Measurements from ENCODE around the gene TUNAR.

Gene TUNAR

DNA sequence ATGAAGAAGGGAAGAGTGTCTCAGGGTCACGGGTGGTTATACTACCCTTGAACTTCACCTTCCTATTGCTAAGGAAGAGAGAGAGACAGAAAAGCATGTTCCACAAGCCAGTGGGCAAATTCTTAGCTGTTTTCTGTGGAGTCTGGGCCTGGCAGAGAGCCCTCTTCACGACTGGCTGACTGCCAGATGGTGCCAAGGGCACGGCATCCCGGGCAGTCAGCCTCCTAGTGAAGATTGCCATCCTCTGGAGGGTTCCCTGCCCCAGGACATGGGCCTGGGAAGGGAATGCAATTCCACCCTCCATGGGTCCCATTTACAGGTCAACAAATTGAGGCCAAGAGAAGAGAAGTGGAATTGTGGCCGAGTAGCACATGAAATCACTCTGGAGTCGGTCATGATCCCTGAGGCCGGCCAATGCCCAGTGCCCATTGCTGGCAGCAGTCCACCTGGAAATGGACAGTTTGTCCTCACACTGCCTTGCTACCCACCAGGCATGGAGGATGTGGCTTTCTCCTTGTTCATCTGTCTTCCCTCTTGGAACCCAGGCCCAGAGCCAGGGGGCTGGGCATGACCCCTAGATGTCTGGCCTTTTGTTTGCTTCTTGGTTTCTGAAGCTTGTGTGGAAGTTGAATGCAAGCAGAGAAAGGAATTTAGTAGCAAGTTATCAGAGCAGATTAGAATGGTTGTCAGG lies 9.9 kb downstream of the TUNAR start:
- peaks cover 4% of the 10 kb centered on the region for H3K27me3 Mint-ChIP-seq
- no peaks in the 10 kb centered on the region for H3K9me3 Mint-ChIP-seq
- no peak overlapping the region for H3K27ac Mint-ChIP-seq
- DNase-seq (ENCODE audit: low spot score in 2 of 2) (no peak), ATAC-seq (ENCODE audit: low read depth) (no peak)
- H3K36me3 Mint-ChIP-seq, result no peaks in the 10 kb centered on the region
- H3K4me3 Mint-ChIP-seq, result no peak overlapping the region
- peaks cover 2% of the 10 kb centered on the region for H3K4me1 Mint-ChIP-seq

DNA sequence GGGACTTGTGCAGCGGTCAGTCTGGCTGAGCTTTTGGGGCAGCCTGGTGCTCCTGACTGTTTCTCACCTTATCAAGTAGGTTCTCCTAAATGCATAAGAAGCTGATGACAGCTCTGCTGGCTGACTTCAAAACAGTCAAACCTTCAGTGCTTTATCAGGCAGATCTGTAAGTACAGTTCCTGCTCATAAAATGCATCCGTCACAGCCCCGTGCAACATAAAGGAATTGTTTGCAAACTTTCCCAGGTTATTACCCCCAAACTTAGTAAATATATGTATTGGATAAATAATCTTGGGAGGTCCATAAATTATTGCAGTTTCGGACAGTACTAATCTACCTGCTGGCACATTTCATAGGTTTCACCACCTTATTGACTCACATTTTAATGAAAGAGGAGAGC lies 10.7 kb downstream of the TUNAR start:
- H3K4me3 Mint-ChIP-seq, result no peak overlapping the region
- no peak for DNase-seq (ENCODE audit: low spot score in 2 of 2)

GRCh38 chr14:95889236-95889979 lies 12.8 kb downstream of the TUNAR start:
- H3K9me3 Mint-ChIP-seq, result peaks cover 2% of the 10 kb centered on the region
- H3K36me3 Mint-ChIP-seq, result no peaks in the 10 kb centered on the region
- H3K4me3 Mint-ChIP-seq, result no peak overlapping the region
- peaks cover 2% of the 10 kb centered on the region for H3K27me3 Mint-ChIP-seq
- no peak for DNase-seq (ENCODE audit: low spot score in 2 of 2)
- peaks cover 2% of the 10 kb centered on the region for H3K4me1 Mint-ChIP-seq
- H3K27ac Mint-ChIP-seq, result peak overlapping the region; percentile 66
- ATAC-seq (ENCODE audit: low read depth), result no peak

More for the DNA sequence above, 10.7 kb downstream of the TUNAR start:
- no peaks in the 10 kb centered on the region for H3K36me3 Mint-ChIP-seq
- H3K9me3 Mint-ChIP-seq, result peaks cover 2% of the 10 kb centered on the region
- H3K4me1 Mint-ChIP-seq, result peaks cover 2% of the 10 kb centered on the region
- no peak overlapping the region for H3K27ac Mint-ChIP-seq
- peaks cover 4% of the 10 kb centered on the region for H3K27me3 Mint-ChIP-seq
- ATAC-seq (ENCODE audit: low read depth), result no peak

GRCh38 chr14:95891742-95892141 lies 15.1 kb downstream of the TUNAR start:
- Mint-ChIP-seq H3K4me3 (no peak overlapping the region), H3K4me1 (peaks cover 2% of the 10 kb centered on the region), H3K9me3 (peaks cover 2% of the 10 kb centered on the region), H3K27me3 (peaks cover 6% of the 10 kb centered on the region), H3K27ac (no peak overlapping the region), H3K36me3 (no peaks in the 10 kb centered on the region)
- ATAC-seq (ENCODE audit: low read depth) (no peak), DNase-seq (ENCODE audit: low spot score in 2 of 2) (no peak)

DNA sequence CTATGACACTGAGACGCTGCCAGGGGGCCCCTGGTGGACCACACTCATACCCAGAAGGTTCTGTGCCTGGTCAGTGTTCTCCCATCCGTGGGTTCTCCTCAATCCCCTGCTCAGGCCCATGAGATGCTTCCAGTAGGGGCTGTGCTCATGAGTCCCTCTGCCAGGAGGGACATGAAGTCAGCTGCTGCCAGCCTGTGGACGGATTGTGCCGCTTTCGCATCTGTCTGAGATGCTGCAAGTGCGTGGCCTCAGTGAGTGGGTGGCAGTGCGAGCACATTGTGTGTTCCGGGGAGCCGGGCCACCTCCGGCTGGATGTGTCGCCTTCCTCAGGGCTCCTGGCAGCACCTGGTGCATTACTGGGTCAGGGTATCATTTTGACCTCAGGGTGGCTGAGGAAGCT lies 15.5 kb downstream of the TUNAR start:
- Mint-ChIP-seq H3K4me3 (no peak overlapping the region), H3K36me3 (no peaks in the 10 kb centered on the region), H3K9me3 (peaks cover 2% of the 10 kb centered on the region), H3K27me3 (peaks cover 6% of the 10 kb centered on the region), H3K27ac (no peak overlapping the region), H3K4me1 (peaks cover 2% of the 10 kb centered on the region)
- ATAC-seq (ENCODE audit: low read depth), result no peak
- no peak for DNase-seq (ENCODE audit: low spot score in 2 of 2)

DNA sequence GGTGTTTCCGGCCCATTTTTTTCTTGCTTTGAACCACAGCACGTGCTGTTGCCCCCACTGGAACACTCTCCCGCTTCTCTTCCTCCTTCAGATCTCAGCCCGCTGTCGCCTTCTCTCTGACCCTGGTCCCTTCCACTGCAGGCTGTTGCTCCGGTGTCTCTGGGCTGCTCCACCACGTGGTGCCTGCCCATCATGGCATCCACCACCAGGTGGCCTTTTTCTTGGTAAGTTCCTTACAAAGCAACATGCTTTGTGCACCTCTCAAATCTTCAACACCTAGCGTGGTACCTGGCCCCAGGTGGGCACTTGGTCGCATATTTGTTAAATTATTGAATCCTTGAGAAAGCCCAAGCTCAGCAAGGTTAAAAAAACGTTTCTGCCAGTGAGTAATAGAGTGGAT lies 19.1 kb downstream of the TUNAR start:
- Mint-ChIP-seq H3K36me3 (no peaks in the 10 kb centered on the region), H3K27me3 (peaks cover 8% of the 10 kb centered on the region), H3K4me3 (no peak overlapping the region), H3K9me3 (peaks cover 2% of the 10 kb centered on the region), H3K27ac (no peak overlapping the region), H3K4me1 (no peaks in the 10 kb centered on the region)
- ATAC-seq (ENCODE audit: low read depth) (no peak), DNase-seq (ENCODE audit: low spot score in 2 of 2) (no peak)

DNA sequence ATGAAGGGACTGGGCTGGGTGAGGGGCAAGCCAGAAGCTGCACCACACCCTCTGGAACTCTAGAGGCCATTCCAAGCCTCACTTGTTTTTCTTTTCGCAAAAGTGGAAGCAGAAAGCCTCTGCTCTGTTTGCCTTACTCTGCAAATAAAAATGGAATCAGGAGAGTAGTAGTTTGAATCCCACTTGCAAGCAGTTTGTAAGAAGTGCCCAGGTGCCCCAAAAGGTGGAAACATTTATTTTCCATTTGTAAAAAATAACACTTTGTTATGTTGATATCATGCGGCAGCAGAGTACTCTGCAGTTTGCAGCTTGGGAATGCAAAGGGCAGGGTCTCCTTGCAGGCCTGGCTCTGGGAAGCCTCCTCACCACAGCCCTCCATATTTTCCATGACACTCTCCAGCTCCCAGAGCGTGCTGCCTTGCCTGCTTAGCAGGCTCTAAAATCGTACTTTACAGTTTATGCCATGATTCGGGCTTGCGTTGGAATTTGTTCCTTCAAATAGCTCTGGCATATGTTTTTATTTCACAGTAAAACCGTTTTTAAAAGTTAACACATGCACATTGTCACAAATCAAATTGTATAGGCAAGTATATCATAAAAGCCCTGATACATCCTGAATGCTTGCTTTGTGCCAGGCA lies 20.0 kb downstream of the TUNAR start:
- no peak overlapping the region for H3K4me3 Mint-ChIP-seq
- peaks cover 2% of the 10 kb centered on the region for H3K9me3 Mint-ChIP-seq
- H3K36me3 Mint-ChIP-seq, result no peaks in the 10 kb centered on the region
- peaks cover 9% of the 10 kb centered on the region for H3K27me3 Mint-ChIP-seq
- ATAC-seq (ENCODE audit: low read depth), result no peak
- H3K27ac Mint-ChIP-seq, result no peak overlapping the region
- no peak for DNase-seq (ENCODE audit: low spot score in 2 of 2)
- no peaks in the 10 kb centered on the region for H3K4me1 Mint-ChIP-seq

DNA sequence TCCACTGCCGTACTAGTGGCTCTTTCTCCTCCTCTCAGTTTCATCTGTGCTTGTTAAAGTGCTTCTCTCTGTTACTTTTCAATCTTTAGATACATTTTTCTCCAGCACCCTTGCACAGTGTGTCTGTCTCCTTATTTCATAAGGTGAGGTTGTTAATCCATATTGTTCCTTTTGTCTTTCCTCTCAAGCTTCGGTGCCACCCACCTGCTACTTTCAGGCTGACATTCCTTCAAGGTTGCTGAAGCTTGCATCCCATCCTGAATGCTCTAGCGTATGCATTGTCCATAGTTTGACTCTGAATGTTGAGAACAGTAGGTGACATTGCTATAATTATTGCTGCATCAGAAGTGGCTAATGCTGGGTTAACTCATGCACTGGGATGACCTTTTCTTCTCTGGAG lies 20.6 kb downstream of the TUNAR start:
- H3K27ac Mint-ChIP-seq, result no peak overlapping the region
- H3K9me3 Mint-ChIP-seq, result no peaks in the 10 kb centered on the region
- DNase-seq (ENCODE audit: low spot score in 2 of 2) (no peak), ATAC-seq (ENCODE audit: low read depth) (no peak)
- H3K27me3 Mint-ChIP-seq, result peaks cover 12% of the 10 kb centered on the region
- H3K36me3 Mint-ChIP-seq, result no peaks in the 10 kb centered on the region
- no peaks in the 10 kb centered on the region for H3K4me1 Mint-ChIP-seq
- H3K4me3 Mint-ChIP-seq, result no peak overlapping the region

- no peaks in the 10 kb centered on the region for H3K36me3 Mint-ChIP-seq
- no peak overlapping the region for H3K27ac Mint-ChIP-seq
- no peak for ATAC-seq (ENCODE audit: low read depth)
- no peak overlapping the region for H3K4me3 Mint-ChIP-seq
- no peaks in the 10 kb centered on the region for H3K9me3 Mint-ChIP-seq
- peaks cover 7% of the 10 kb centered on the region for H3K27me3 Mint-ChIP-seq
- no peaks in the 10 kb centered on the region for H3K4me1 Mint-ChIP-seq
- DNase-seq (ENCODE audit: low spot score in 2 of 2), result no peak
Measured at GRCh38 chr14:95901054-95901453, 24.4 kb downstream of the TUNAR start.

GRCh38 chr14:95902273-95902826 lies 25.7 kb downstream of the TUNAR start:
- Mint-ChIP-seq H3K4me1 (no peaks in the 10 kb centered on the region), H3K4me3 (no peak overlapping the region), H3K27ac (no peak overlapping the region), H3K27me3 (peaks cover 9% of the 10 kb centered on the region), H3K36me3 (no peaks in the 10 kb centered on the region), H3K9me3 (no peaks in the 10 kb centered on the region)
- DNase-seq (ENCODE audit: low spot score in 2 of 2) (no peak), ATAC-seq (ENCODE audit: low read depth) (no peak)

DNA sequence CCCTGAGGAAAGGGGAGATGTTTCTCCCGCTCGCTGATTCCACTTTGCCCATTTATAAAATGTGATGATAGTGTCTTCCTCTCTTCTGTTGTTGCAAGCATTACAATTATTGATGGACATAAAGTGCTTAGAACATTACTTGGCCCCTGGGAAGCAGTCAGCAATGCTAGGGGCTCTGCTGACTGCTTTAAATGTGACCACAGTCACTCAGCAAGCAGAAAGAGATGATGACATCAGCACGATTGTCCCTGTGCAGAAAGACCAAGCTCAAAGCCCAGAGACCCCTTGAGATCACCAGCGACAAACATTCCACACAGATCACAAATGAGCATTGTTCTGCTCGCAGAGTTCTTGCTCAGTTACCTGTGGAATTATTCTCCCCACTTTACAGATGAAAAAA lies 26.5 kb downstream of the TUNAR start:
- Mint-ChIP-seq H3K27me3 (peaks cover 9% of the 10 kb centered on the region), H3K27ac (no peak overlapping the region), H3K4me3 (no peak overlapping the region), H3K36me3 (no peaks in the 10 kb centered on the region), H3K4me1 (no peaks in the 10 kb centered on the region), H3K9me3 (no peaks in the 10 kb centered on the region)
- DNase-seq (ENCODE audit: low spot score in 2 of 2), result no peak
- ATAC-seq (ENCODE audit: low read depth), result no peak

DNA sequence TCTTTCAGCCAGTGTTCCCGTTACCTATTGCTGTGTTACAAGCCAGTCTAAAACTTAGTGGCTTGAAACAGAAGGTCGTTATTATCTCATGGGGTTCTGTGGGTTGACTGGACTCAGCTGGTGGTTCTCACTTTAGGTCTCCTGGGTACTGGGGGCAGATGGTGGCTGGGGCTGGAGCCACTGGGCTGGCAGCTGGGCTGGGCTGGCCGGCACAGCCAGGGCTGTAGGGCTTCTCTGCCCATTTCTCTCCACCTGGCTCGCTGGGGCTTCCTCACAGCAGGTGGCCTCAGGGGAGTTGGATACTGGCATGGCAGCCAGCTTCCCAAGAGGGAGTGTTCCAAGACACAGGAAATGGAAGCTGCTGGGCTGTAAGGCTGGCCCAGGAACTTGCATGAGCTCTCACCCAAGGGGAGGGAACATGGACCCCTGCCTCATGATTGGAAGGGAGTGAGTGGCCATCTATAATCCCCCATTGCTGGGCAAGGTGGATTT lies 27.0 kb downstream of the TUNAR start:
- Mint-ChIP-seq H3K9me3 (no peaks in the 10 kb centered on the region), H3K4me1 (no peaks in the 10 kb centered on the region), H3K27me3 (peaks cover 9% of the 10 kb centered on the region), H3K36me3 (no peaks in the 10 kb centered on the region), H3K4me3 (no peak overlapping the region), H3K27ac (no peak overlapping the region)
- DNase-seq (ENCODE audit: low spot score in 2 of 2) (no peak), ATAC-seq (ENCODE audit: low read depth) (no peak)

DNA sequence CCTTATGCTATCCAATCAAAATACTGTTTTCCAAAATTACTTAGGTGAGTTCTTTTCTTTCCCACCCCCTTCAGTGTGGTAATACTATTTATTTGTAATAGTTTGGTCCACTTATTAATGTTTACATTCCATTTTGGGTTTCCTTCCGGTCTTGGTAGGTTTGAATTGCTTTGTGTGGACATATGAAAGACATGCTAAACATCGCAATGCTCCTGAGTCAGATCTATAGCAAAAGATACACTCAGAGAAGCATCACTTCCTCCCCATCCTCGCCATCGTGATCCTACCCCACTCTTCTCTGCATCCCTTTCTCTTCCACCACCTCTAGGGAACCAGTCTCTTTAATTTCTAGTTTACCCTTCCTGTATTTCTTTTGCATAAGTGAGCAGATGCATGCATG lies 30.0 kb downstream of the TUNAR start:
- Mint-ChIP-seq H3K4me3 (no peak overlapping the region), H3K27ac (no peak overlapping the region), H3K9me3 (no peaks in the 10 kb centered on the region), H3K36me3 (no peaks in the 10 kb centered on the region), H3K4me1 (no peaks in the 10 kb centered on the region), H3K27me3 (peaks cover 5% of the 10 kb centered on the region)
- no peak for DNase-seq (ENCODE audit: low spot score in 2 of 2)
- ATAC-seq (ENCODE audit: low read depth), result no peak

DNA sequence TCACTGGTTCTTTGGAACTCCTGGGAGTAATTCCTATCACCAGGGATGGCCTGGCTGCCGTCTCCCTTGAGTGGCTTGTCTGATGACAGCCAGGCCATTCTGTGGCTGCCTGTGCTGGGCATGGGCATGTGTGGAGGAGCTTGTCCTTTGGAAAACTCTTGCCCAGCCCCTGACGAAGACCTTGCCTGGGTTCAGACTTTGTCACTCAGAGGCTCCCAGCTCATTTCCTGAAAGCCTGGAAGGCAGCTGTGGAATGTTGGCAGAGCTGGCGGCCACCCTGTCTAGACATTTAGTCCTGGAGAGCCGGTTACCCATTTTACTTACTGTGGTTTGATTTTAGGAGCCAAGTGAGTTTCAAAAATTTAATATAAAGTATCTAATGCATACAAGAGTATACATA lies 34.0 kb downstream of the TUNAR start:
- Mint-ChIP-seq H3K27me3 (peaks cover 5% of the 10 kb centered on the region), H3K4me1 (no peaks in the 10 kb centered on the region), H3K9me3 (no peaks in the 10 kb centered on the region), H3K36me3 (no peaks in the 10 kb centered on the region), H3K4me3 (no peak overlapping the region), H3K27ac (no peak overlapping the region)
- no peak for ATAC-seq (ENCODE audit: low read depth)
- DNase-seq (ENCODE audit: low spot score in 2 of 2), result no peak
